T-cell (primary cell): ENCODE results near the gene DOCK11. TPM values are rescaled to one million over a fixed set of nuclear protein-coding genes. Genes with fewer than 3 reads are reported as not detected.
A peak's percentile ranks its signal among the peaks of the same experiment; 100 is the strongest.

Experiments
- ATAC-seq, 4 experiments: fragments of 200-7000 bp in 3 of 4; fragments of 150-1000 bp in 1 of 4; cut with Tn5 transposase; replicated peaks in 1 of 4; 1 replicate in 3 of 4; 2 replicates in 1 of 4; pipeline ENCODE4 v1.10.0; 2021; ENCODE audit warnings: moderate library complexity in 3 of 4, mild to moderate bottlenecking in 2 of 4, moderate number of reproducible peaks in 1 of 4
- CTCF ChIA-PET, 2 donors: fragments of 300-600 bp; sonication (Branson Sonifier 250); formaldehyde crosslinking; loops; one replicate each; lab custom pipeline; 2022; ENCODE audit warnings: antibody characterized with exemption in 2 of 2; lab: Charles Lee
- POLR2A ChIA-PET, 2 donors: fragments of 300-600 bp; sonication (Branson Sonifier 250); formaldehyde crosslinking; loops; one replicate each; lab custom pipeline; 2022; ENCODE audit warnings: antibody characterized with exemption in 2 of 2; lab: Charles Lee
- DNase-seq, 35 experiments: peaks; one replicate each; pipeline versions ENCODE4 v3.0.0 to v3.0.0-alpha.2; 2013 to 2023
- H3K27ac ChIP-seq: one replicate; pipeline ENCODE4 v1.5.1; 2013; ENCODE audit warnings: low read length
- H3K27me3 ChIP-seq, 2 experiments: replicated peaks in 1 of 2; 1 replicate in 1 of 2; 2 replicates in 1 of 2; pipeline versions ENCODE4 v1.6.1 to v1.7.0; 2013; ENCODE audit warnings: low read length in 1 of 2, mixed read lengths in 1 of 2; ENCODE audit not compliant: control insufficient read depth in 2 of 2, insufficient read depth in 2 of 2; ENCODE audit errors: extremely low read depth in 1 of 2
- H3K36me3 ChIP-seq, 2 donors: 1 replicate in 1 of 2; 2 replicates in 1 of 2; pipeline versions ENCODE4 v1.6.1 to v1.7.0; 2013; ENCODE audit warnings: low read length in 1 of 2; ENCODE audit not compliant: control insufficient read depth in 2 of 2, insufficient read depth in 1 of 2; ENCODE audit errors: extremely low read depth in 1 of 2
- H3K4me1 ChIP-seq, 2 experiments: 1 replicate in 1 of 2; 2 replicates in 1 of 2; pipeline versions ENCODE4 v1.6.1 to v1.7.0; 2013; ENCODE audit warnings: low read length in 2 of 2, mixed read lengths in 1 of 2; ENCODE audit not compliant: insufficient read depth in 2 of 2, control insufficient read depth in 1 of 2; ENCODE audit errors: extremely low read depth in 1 of 2
- H3K4me3 ChIP-seq, 2 donors: 1 replicate in 1 of 2; 2 replicates in 1 of 2; pipeline versions ENCODE4 v1.5.1 to v1.7.0; 2013; ENCODE audit warnings: mild to moderate bottlenecking in 2 of 2, low read length in 1 of 2, moderate library complexity in 1 of 2; ENCODE audit not compliant: control insufficient read depth in 1 of 2; ENCODE audit errors: extremely low read depth in 1 of 2
- H3K9me3 ChIP-seq: 2 replicates; pipeline ENCODE4 v1.7.0; 2013
- H3K27ac Mint-ChIP-seq, 2 donors: one replicate each; pipeline ENCODE4 v1.8.0; 2020 to 2021; ENCODE audit warnings: mild to moderate bottlenecking in 2 of 2, mixed read lengths in 2 of 2
- H3K27me3 Mint-ChIP-seq, 2 donors: one replicate each; pipeline ENCODE4 v1.8.0; 2021 to 2022; ENCODE audit warnings: mixed read lengths in 2 of 2
- H3K36me3 Mint-ChIP-seq: one replicate; pipeline ENCODE4 v1.8.0; 2021; ENCODE audit warnings: mixed read lengths
- H3K4me1 Mint-ChIP-seq, 3 donors: one replicate each; pipeline ENCODE4 v1.8.0; 2020 to 2022; ENCODE audit warnings: mixed read lengths in 3 of 3, mild to moderate bottlenecking in 1 of 3
- H3K4me3 Mint-ChIP-seq, 3 donors: one replicate each; pipeline ENCODE4 v1.8.0; 2020 to 2022; ENCODE audit warnings: mild to moderate bottlenecking in 3 of 3, mixed read lengths in 3 of 3, moderate library complexity in 3 of 3
- H3K9me3 Mint-ChIP-seq, 3 donors: one replicate each; pipeline ENCODE4 v1.8.0; 2020 to 2022; ENCODE audit warnings: mixed read lengths in 3 of 3
- WGBS: methylation state at CpG from one replicate; pipeline ENCODE4 v1.1.5; 2013; ENCODE audit warnings: missing lambda C conversion rate; ENCODE audit not compliant: insufficient coverage; 5-methylcytosine and 5-hydroxymethylcytosine counted together
- total RNA-seq, 35 experiments: library from RNA in 6 of 35; stranded (reverse) in 6 of 35; fragments of 120-200 nt in 1 of 35; gene quantifications; one replicate each; pipeline versions ENCODE4 v1.2.1 to v1.2.4 and lab custom pipeline; 2013 to 2026

The DOCK11 gene
- total RNA-seq, 5 donors from 2014 or later (not counting 1 experiment from before 2014, with no cell fraction given) = 90.7 to 102 (median 94.5) TPM

DNA sequence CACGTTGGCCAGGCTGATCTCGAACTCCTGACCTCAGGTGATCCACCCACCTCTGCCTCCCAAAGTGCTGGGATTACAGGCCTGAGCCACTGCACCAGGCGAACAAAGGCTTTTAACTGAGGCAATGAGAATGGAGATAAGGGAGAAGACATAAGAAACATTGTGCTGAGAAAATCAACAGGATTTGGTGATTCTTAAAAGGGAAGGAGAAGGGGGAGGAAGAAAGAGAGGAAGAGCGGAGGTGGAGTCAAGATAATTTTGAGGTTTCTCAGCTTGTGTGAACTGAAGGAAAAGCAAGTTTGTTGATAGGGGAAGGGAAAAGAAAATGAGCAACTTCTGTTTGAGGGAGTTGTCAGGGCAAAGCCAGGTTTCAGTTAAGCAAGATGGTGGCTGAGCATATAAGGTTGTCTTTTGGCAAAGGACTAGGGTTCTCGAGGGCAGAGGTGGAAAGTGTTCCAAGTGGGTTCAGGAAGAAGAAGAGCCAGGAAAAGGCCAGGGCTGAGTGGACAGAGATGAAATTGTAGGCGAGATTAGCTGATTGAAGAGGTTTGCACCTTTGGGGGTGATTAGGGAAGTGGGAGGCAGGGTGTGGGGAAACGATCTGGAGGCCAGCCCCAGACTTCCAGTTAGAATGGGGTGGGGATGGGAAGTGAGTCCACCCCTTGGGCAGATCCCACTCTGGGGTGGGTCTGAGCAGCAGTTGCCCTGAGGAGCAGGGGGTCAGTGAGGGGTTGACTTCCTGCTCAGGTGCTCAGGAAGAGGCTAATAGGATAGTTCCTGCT, 7.8 kb downstream of the DOCK11 start:
- DNase-seq (peak in 1 of 35 experiments; percentile 16), ATAC-seq (peak in 3 of 4 experiments; percentile 33 to 49 (median 41))
- Histone ChIP-seq H3K4me3 (peak overlapping the region in 1 of 2 donors; percentile 49), H3K27ac (peak overlapping the region; percentile 66), H3K4me1 (peaks cover 21 to 77% of the 10 kb centered on the region in 2 experiments), H3K27me3 (no peaks in the 10 kb centered on the region), H3K9me3 (no peaks in the 10 kb centered on the region), H3K36me3 (peaks cover 0 to 7% of the 10 kb centered on the region in 2 donors)
- H3K36me3 Mint-ChIP-seq = peaks cover 10% of the 10 kb centered on the region
- POLR2A ChIA-PET = interaction anchor here in 1 of 2 donors (0.6 kb wide), 1 partner anchor 29 kb away, joined by 3 read pairs; no protein-coding TSS in a partner anchor
- H3K9me3 Mint-ChIP-seq = no peaks in the 10 kb centered on the region
- H3K4me1 Mint-ChIP-seq = peaks cover 55 to 73% (median 67%) of the 10 kb centered on the region in 3 donors
- H3K27me3 Mint-ChIP-seq = peaks cover 0 to 16% of the 10 kb centered on the region in 2 donors
- peak overlapping the region; percentile 50 to 70 (median 65) for H3K4me3 Mint-ChIP-seq
- no CpG with 5 or more reads among the region's 7 CpGs for WGBS
- CTCF ChIA-PET = interaction anchor here (0.6 to 0.8 kb wide), 3 partner anchors 98 to 1222 kb away, joined by 3 to 5 read pairs (median 4); no protein-coding TSS in a partner anchor
- peak overlapping the region; percentile 84 to 98 for H3K27ac Mint-ChIP-seq

DNA sequence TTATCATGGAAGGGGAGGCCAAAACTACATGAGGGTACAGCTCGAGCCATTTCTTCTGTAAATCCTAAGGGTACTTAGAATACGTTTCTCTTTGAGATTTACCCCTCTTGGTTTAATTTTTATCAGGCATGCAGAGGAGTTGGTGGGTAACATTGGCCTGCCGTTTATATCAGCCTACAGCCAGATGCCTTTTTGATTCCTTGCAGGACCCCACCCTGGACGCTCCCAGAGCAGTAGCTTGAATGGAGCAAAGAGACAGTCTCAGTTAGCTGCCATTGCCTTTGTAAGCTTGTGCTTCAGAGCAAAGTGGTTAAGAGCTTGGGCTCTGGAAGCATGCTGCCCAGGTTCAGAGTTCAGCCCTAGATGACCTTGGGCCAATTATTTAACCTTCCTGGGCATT, 9.0 kb downstream of the DOCK11 start:
- no peaks in the 10 kb centered on the region for H3K9me3 Mint-ChIP-seq
- WGBS = no CpG with 5 or more reads among the region's 4 CpGs
- Histone ChIP-seq H3K27ac (peak overlapping the region; percentile 66), H3K4me3 (no peak overlapping the region), H3K36me3 (peaks cover 0 to 10% of the 10 kb centered on the region in 2 donors), H3K27me3 (no peaks in the 10 kb centered on the region), H3K9me3 (no peaks in the 10 kb centered on the region), H3K4me1 (peaks cover 15 to 82% of the 10 kb centered on the region in 2 experiments)
- DNase-seq = no peak
- H3K4me1 Mint-ChIP-seq = peaks cover 54 to 75% (median 67%) of the 10 kb centered on the region in 3 donors
- H3K27me3 Mint-ChIP-seq = peaks cover 0 to 11% of the 10 kb centered on the region in 2 donors
- peak overlapping the region in 1 of 3 donors; percentile 70 for H3K4me3 Mint-ChIP-seq
- peak overlapping the region; percentile 79 to 84 for H3K27ac Mint-ChIP-seq
- ChIA-PET POLR2A (interaction anchor here (0.5 to 0.6 kb wide), 2 partner anchors 10 to 13 kb away, joined by 3 read pairs; no protein-coding TSS in a partner anchor), CTCF (no interaction called here)
- no peak for ATAC-seq
- H3K36me3 Mint-ChIP-seq = peaks cover 7% of the 10 kb centered on the region

DNA sequence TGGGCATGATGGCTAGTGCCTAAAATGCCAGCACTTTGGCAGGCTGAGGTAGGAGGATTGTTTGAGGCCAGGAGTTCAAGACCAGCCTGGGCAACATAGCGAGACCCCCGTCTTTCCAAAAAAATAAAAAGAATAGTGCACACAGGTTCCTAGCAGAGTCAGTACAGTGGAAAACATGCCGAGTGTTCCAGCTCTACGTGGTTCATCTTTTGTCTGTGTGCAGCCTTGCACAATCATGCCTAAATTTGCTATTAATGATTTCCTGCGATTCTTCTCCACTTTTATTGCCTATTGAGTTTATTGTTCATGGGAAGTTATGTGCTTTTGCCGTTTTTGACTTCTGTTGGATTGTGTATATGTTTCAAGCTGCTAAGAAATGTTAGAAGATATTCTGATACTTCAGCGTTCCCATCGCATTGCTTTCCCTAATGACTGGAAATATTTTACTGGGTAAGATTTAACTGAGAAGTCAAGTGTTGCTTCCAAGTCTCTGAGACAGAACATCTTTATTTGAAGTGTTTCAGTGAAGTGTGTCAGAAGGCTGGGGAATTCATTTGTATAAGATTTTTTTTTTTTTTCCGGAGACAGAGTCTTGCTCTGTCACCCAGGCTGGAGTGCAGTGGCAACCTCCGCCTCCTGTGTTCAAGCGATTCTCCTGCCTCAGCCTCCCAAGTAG, 11.3 kb downstream of the DOCK11 start:
- H3K36me3 ChIP-seq = peaks cover 0 to 16% of the 10 kb centered on the region in 2 donors
- Mint-ChIP-seq H3K4me1 (peaks cover 71 to 90% (median 81%) of the 10 kb centered on the region in 3 donors), H3K36me3 (peaks cover 25% of the 10 kb centered on the region), H3K4me3 (peak overlapping the region in 1 of 3 donors; percentile 3), H3K27ac (peak overlapping the region; percentile 60 to 71), H3K27me3 (peaks cover 0 to 11% of the 10 kb centered on the region in 2 donors), H3K9me3 (no peaks in the 10 kb centered on the region)
- DNase-seq (no peak), ATAC-seq (no peak)
- H3K27me3 ChIP-seq = no peaks in the 10 kb centered on the region
- H3K4me1 ChIP-seq = peaks cover 15 to 84% of the 10 kb centered on the region in 2 experiments
- 100% methylated on average over 2 of the region's 11 CpGs for WGBS
- H3K9me3 ChIP-seq = no peaks in the 10 kb centered on the region
- CTCF ChIA-PET = no interaction called here
- H3K4me3 ChIP-seq = no peak overlapping the region
- no peak overlapping the region for H3K27ac ChIP-seq
- POLR2A ChIA-PET = no interaction called here

DNA sequence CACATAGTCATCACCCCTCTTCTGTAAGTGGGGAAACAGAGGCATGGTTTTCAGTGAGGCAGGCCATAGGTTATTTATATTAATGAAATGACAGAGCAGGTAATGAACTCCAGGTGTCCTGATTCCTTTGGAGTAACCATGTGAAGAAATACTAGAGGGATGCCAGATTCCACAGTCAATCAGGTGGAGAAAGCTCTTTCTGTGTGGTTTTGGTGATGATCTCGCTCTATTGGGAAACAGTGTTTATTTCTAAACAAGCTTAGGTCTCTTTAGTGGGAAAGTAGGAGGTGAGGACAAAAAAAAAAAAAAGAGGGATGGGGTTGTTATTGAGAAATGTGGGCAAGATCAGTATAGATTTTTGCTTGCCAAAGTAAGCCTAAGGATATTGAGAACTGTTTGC, 12.2 kb downstream of the DOCK11 start:
- no peaks in the 10 kb centered on the region for H3K9me3 Mint-ChIP-seq
- ATAC-seq (no peak), DNase-seq (no peak)
- CTCF ChIA-PET = interaction anchor here in 1 of 2 donors (1.5 kb wide), 1 partner anchor 21 kb away, joined by 3 read pairs; no protein-coding TSS in a partner anchor
- WGBS = no CpG with 5 or more reads among the region's 1 CpG
- peak overlapping the region; percentile 54 to 77 for H3K27ac Mint-ChIP-seq
- no peaks in the 10 kb centered on the region for H3K27me3 ChIP-seq
- peaks cover 0 to 4% of the 10 kb centered on the region in 2 donors for H3K27me3 Mint-ChIP-seq
- no peak overlapping the region for H3K27ac ChIP-seq
- no peaks in the 10 kb centered on the region for H3K9me3 ChIP-seq
- peaks cover 15 to 83% of the 10 kb centered on the region in 2 experiments for H3K4me1 ChIP-seq
- peaks cover 0 to 16% of the 10 kb centered on the region in 2 donors for H3K36me3 ChIP-seq
- H3K4me3 Mint-ChIP-seq = peak overlapping the region in 1 of 3 donors; percentile 21
- POLR2A ChIA-PET = interaction anchor here (0.6 to 0.7 kb wide), 2 partner anchors 10 kb away, joined by 3 read pairs; no protein-coding TSS in a partner anchor
- peaks cover 65 to 90% (median 79%) of the 10 kb centered on the region in 3 donors for H3K4me1 Mint-ChIP-seq
- no peak overlapping the region for H3K4me3 ChIP-seq
- H3K36me3 Mint-ChIP-seq = peaks cover 22% of the 10 kb centered on the region

DNA sequence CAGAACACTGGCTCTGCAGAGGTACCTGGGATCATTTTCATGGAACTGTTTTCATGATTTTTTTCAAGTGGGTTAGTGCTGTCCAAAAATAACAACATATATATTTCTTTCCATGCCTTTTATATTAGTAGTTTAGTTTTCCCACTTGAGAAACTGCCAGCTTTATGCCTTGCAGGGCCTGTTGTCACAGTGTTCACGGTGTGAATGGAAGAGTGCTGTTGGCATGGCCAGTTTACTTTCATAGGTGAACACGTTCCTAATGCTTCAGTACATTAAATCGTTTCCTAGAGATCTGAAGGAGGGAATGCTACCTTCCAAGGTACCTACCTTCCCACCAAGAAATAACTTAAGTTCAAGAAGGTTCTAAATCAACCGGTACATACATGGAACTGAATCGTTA, 12.6 kb downstream of the DOCK11 start:
- Histone ChIP-seq H3K27ac (no peak overlapping the region), H3K4me1 (peaks cover 15 to 83% of the 10 kb centered on the region in 2 experiments), H3K36me3 (peaks cover 0 to 16% of the 10 kb centered on the region in 2 donors), H3K9me3 (no peaks in the 10 kb centered on the region), H3K4me3 (no peak overlapping the region), H3K27me3 (no peaks in the 10 kb centered on the region)
- peaks cover 26% of the 10 kb centered on the region for H3K36me3 Mint-ChIP-seq
- POLR2A ChIA-PET = interaction anchor here in 1 of 2 donors (0.6 kb wide), 2 partner anchors 9 to 25 kb away, joined by 3 to 6 read pairs; no protein-coding TSS in a partner anchor
- no peak overlapping the region for H3K4me3 Mint-ChIP-seq
- H3K9me3 Mint-ChIP-seq = no peaks in the 10 kb centered on the region
- peaks cover 65 to 90% (median 81%) of the 10 kb centered on the region in 3 donors for H3K4me1 Mint-ChIP-seq
- H3K27ac Mint-ChIP-seq = peak overlapping the region in 1 of 2 donors; percentile 61
- peaks cover 0 to 3% of the 10 kb centered on the region in 2 donors for H3K27me3 Mint-ChIP-seq
- no peak for ATAC-seq
- no peak for DNase-seq
- CTCF ChIA-PET = interaction anchor here in 1 of 2 donors (1.5 kb wide), 1 partner anchor 21 kb away, joined by 3 read pairs; no protein-coding TSS in a partner anchor
- 80% methylated on average over 1 of the region's 5 CpGs for WGBS
